HPDE6-E6E7 (cell line): ENCODE measurements around the gene POU2AF1.

Experiments
- DNase-seq: peaks from one replicate; pipeline ENCODE4 v3.0.0; 2011; ENCODE audit warnings: missing footprints; ENCODE audit errors: extremely low spot score

POU2AF1 gene

GRCh38 chr11:111378861-111379601 lies at the start of gene POU2AF1:
Gene POU2AF1 (minus strand): TSS chr11:111379275. CDS start chr11:111379177, 98 bp downstream.
- peak; percentile 49 for DNase-seq

GRCh38 chr11:111428113-111428876 lies 49.2 kb upstream of the POU2AF1 start:
- no peak for DNase-seq

GRCh38 chr11:111427471-111427912 lies 48.4 kb upstream of the POU2AF1 start:
- DNase-seq = no peak

GRCh38 chr11:111426617-111427016 lies 47.5 kb upstream of the POU2AF1 start:
- peak; percentile 67 for DNase-seq

GRCh38 chr11:111423250-111423615 lies 44.2 kb upstream of the POU2AF1 start:
- no peak for DNase-seq

GRCh38 chr11:111422494-111423249 lies 43.6 kb upstream of the POU2AF1 start:
- peak; percentile 32 for DNase-seq

- DNase-seq = no peak
Measured at GRCh38 chr11:111421251-111421650, 42.2 kb upstream of the POU2AF1 start.

- DNase-seq = no peak
Measured at GRCh38 chr11:111419641-111420327, 40.7 kb upstream of the POU2AF1 start.

- no peak for DNase-seq
Measured at GRCh38 chr11:111419181-111419580, 40.1 kb upstream of the POU2AF1 start.

- DNase-seq = no peak
Measured at GRCh38 chr11:111418436-111418787, 39.3 kb upstream of the POU2AF1 start.

- no peak for DNase-seq
Measured at GRCh38 chr11:111417766-111418435, 38.8 kb upstream of the POU2AF1 start.

GRCh38 chr11:111417011-111417765 lies 38.1 kb upstream of the POU2AF1 start:
- no peak for DNase-seq

- DNase-seq = no peak
Measured at GRCh38 chr11:111416231-111416960, 37.3 kb upstream of the POU2AF1 start.

- no peak for DNase-seq
Measured at GRCh38 chr11:111414936-111415335, 35.9 kb upstream of the POU2AF1 start.

GRCh38 chr11:111414267-111414931 lies 35.3 kb upstream of the POU2AF1 start:
- DNase-seq = no peak

GRCh38 chr11:111413849-111414248 lies 34.8 kb upstream of the POU2AF1 start:
- no peak for DNase-seq

GRCh38 chr11:111412293-111412692 lies 33.2 kb upstream of the POU2AF1 start:
- no peak for DNase-seq

GRCh38 chr11:111411456-111411855 lies 32.4 kb upstream of the POU2AF1 start:
- DNase-seq = no peak

GRCh38 chr11:111410951-111411350 lies 31.9 kb upstream of the POU2AF1 start:
- DNase-seq = no peak
